Activated T-helper 17 cell treated with anti-CD3 and anti-CD28 coated beads, Interleukin-2, amount 50 U/mL, for 72 hours (primary cell): Measurements from ENCODE around the gene ACTN4. TPM values are rescaled to one million over a fixed set of nuclear protein-coding genes. Genes with fewer than 3 reads are reported as not detected.

ENCODE experiments used
- ATAC-seq: fragments of 150-1000 bp; cut with Tn5 transposase; replicated peaks from 2 replicates; pipeline ENCODE4 v1.10.0; 2021; ENCODE audit warnings: mild to moderate bottlenecking, moderate library complexity
- H3K27ac Mint-ChIP-seq: one replicate; pipeline ENCODE4 v1.8.0; 2022; ENCODE audit warnings: mixed read lengths
- H3K27me3 Mint-ChIP-seq: one replicate; pipeline ENCODE4 v1.8.0; 2022; ENCODE audit warnings: mixed read lengths
- H3K36me3 Mint-ChIP-seq: one replicate; pipeline ENCODE4 v1.8.0; 2022; ENCODE audit warnings: low read depth, mild to moderate bottlenecking, mixed read lengths
- H3K4me1 Mint-ChIP-seq: one replicate; pipeline ENCODE4 v1.8.0; 2022; ENCODE audit warnings: mixed read lengths
- H3K4me3 Mint-ChIP-seq: one replicate; pipeline ENCODE4 v1.8.0; 2022; ENCODE audit warnings: mild to moderate bottlenecking, mixed read lengths
- H3K9me3 Mint-ChIP-seq: one replicate; pipeline ENCODE4 v1.8.0; 2022; ENCODE audit warnings: mixed read lengths
- total RNA-seq, 2 donors: library from RNA; stranded (reverse); gene quantifications; one replicate each; pipeline ENCODE4 v1.2.3, GENCODE V29; 2022

ACTN4 gene
- total RNA-seq, 2 donors from 2014 or later, result 312 to 393 TPM

GRCh38 chr19:38774181-38774950 lies 126.9 kb downstream of the ACTN4 start:
- H3K27me3 Mint-ChIP-seq, result no peaks in the 10 kb centered on the region
- H3K36me3 Mint-ChIP-seq, result no peaks in the 10 kb centered on the region
- peak overlapping the region; percentile 36 for H3K27ac Mint-ChIP-seq
- no peaks in the 10 kb centered on the region for H3K4me1 Mint-ChIP-seq
- H3K4me3 Mint-ChIP-seq, result no peak overlapping the region
- no peak for ATAC-seq
- no peaks in the 10 kb centered on the region for H3K9me3 Mint-ChIP-seq

- ATAC-seq, result no peak
- Mint-ChIP-seq H3K27ac (no peak overlapping the region), H3K4me3 (no peak overlapping the region), H3K9me3 (no peaks in the 10 kb centered on the region), H3K27me3 (no peaks in the 10 kb centered on the region), H3K4me1 (no peaks in the 10 kb centered on the region), H3K36me3 (no peaks in the 10 kb centered on the region)
Measured at GRCh38 chr19:38778733-38779132, 131.3 kb downstream of the ACTN4 start.

DNA sequence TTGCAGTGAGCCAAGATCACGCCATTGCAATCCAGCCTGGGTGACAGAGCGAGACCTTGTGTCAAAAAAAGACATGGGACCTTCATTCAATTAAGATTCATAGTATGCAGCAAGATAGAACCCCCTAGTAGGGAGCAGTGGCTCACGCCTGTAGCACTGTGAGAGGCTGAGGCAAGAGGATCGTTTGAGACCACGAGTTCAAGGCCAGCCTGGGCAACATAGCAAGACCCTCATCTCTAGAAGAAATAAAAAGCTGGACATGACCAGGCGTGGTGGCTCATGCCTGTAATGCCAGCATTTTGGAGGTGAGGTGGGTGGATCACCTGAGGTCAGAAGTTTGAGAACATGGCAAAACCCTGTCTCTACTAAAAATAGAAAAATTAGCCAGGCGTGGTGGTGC lies 133.0 kb downstream of the ACTN4 start:
- Mint-ChIP-seq H3K4me1 (no peaks in the 10 kb centered on the region), H3K4me3 (no peak overlapping the region)
- no peak for ATAC-seq

DNA sequence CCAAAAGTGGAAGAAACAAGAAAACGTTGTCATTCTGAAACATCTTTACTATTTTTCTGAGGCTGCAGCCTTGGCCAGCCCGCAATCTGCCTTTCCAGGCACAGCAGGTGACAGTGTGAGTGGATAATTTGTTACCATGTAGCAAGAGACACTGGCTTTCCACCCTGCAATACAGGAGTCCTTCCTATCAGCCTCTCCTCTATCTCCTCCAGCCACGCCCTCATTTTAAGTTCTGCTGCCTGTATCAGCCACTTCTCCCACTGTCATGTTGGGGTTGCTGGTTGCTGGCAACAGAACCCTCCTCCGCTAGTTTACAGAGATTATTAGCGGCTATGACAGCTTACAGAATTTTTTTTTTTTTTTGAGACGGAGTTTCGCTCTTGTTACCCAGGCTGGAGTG lies 133.6 kb downstream of the ACTN4 start:
- no peak for ATAC-seq

More for the DNA sequence above, 133.0 kb downstream of the ACTN4 start:
- no peak overlapping the region for H3K27ac Mint-ChIP-seq
- no peaks in the 10 kb centered on the region for H3K27me3 Mint-ChIP-seq
- no peaks in the 10 kb centered on the region for H3K9me3 Mint-ChIP-seq
- no peaks in the 10 kb centered on the region for H3K36me3 Mint-ChIP-seq

More for the DNA sequence above, 133.6 kb downstream of the ACTN4 start:
- no peaks in the 10 kb centered on the region for H3K4me1 Mint-ChIP-seq
- H3K27me3 Mint-ChIP-seq, result no peaks in the 10 kb centered on the region
- no peaks in the 10 kb centered on the region for H3K9me3 Mint-ChIP-seq
- H3K36me3 Mint-ChIP-seq, result no peaks in the 10 kb centered on the region
- H3K4me3 Mint-ChIP-seq, result no peak overlapping the region
- no peak overlapping the region for H3K27ac Mint-ChIP-seq

Other genes starting within 250 kb of the ACTN4 start
- gene FAM98C, start 244.6 kb upstream of the ACTN4 start, total RNA-seq, result 10 to 100 TPM; 26.1 to 63.0 TPM
- 10 to 100 TPM; 21.8 to 39.4 TPM for gene RASGRP4, start 221.4 kb upstream of the ACTN4 start, total RNA-seq
- 10 to 100 TPM; 13.2 to 41.5 TPM for gene RYR1, start 214.0 kb upstream of the ACTN4 start, total RNA-seq
- 100 to 1,000 TPM; 310 to 354 TPM for gene MAP4K1, start 29.7 kb upstream of the ACTN4 start, total RNA-seq
- gene EIF3K, start 28.5 kb upstream of the ACTN4 start, total RNA-seq, result 100 to 1,000 TPM; 172 to 301 TPM
- 10 to 100 TPM in 1 of 2 donors, 1 to 10 TPM in 1; 3.8 to 75.3 TPM for gene CAPN12, start 96.8 kb downstream of the ACTN4 start, total RNA-seq
- gene LGALS7, start 125.9 kb downstream of the ACTN4 start, total RNA-seq, result not detected
- gene LGALS7B, start 141.6 kb downstream of the ACTN4 start, total RNA-seq, result not detected
- 1 to 10 TPM; 1.2 to 1.7 TPM for gene LGALS4, start 165.3 kb downstream of the ACTN4 start, total RNA-seq
- 100 to 1,000 TPM; 162 to 183 TPM for gene ECH1, start 184.1 kb downstream of the ACTN4 start, total RNA-seq
- gene HNRNPL, start 202.3 kb downstream of the ACTN4 start, total RNA-seq, result 100 to 1,000 TPM; 476 to 617 TPM
- 100 to 1,000 TPM in 1 of 2 donors, 10 to 100 TPM in 1; 92.3 to 156 TPM for gene RINL, start 230.6 kb downstream of the ACTN4 start, total RNA-seq